Measurements from ENCODE around the gene SEMA6A. TPM values are rescaled to one million over a fixed set of nuclear protein-coding genes. Genes with fewer than 3 reads are reported as not detected.
A peak's percentile ranks its signal among the peaks of the same experiment; 100 is the strongest.

The SEMA6A gene, protein sequence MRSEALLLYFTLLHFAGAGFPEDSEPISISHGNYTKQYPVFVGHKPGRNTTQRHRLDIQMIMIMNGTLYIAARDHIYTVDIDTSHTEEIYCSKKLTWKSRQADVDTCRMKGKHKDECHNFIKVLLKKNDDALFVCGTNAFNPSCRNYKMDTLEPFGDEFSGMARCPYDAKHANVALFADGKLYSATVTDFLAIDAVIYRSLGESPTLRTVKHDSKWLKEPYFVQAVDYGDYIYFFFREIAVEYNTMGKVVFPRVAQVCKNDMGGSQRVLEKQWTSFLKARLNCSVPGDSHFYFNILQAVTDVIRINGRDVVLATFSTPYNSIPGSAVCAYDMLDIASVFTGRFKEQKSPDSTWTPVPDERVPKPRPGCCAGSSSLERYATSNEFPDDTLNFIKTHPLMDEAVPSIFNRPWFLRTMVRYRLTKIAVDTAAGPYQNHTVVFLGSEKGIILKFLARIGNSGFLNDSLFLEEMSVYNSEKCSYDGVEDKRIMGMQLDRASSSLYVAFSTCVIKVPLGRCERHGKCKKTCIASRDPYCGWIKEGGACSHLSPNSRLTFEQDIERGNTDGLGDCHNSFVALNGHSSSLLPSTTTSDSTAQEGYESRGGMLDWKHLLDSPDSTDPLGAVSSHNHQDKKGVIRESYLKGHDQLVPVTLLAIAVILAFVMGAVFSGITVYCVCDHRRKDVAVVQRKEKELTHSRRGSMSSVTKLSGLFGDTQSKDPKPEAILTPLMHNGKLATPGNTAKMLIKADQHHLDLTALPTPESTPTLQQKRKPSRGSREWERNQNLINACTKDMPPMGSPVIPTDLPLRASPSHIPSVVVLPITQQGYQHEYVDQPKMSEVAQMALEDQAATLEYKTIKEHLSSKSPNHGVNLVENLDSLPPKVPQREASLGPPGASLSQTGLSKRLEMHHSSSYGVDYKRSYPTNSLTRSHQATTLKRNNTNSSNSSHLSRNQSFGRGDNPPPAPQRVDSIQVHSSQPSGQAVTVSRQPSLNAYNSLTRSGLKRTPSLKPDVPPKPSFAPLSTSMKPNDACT
- 46.9 TPM for total RNA-seq

DNA sequence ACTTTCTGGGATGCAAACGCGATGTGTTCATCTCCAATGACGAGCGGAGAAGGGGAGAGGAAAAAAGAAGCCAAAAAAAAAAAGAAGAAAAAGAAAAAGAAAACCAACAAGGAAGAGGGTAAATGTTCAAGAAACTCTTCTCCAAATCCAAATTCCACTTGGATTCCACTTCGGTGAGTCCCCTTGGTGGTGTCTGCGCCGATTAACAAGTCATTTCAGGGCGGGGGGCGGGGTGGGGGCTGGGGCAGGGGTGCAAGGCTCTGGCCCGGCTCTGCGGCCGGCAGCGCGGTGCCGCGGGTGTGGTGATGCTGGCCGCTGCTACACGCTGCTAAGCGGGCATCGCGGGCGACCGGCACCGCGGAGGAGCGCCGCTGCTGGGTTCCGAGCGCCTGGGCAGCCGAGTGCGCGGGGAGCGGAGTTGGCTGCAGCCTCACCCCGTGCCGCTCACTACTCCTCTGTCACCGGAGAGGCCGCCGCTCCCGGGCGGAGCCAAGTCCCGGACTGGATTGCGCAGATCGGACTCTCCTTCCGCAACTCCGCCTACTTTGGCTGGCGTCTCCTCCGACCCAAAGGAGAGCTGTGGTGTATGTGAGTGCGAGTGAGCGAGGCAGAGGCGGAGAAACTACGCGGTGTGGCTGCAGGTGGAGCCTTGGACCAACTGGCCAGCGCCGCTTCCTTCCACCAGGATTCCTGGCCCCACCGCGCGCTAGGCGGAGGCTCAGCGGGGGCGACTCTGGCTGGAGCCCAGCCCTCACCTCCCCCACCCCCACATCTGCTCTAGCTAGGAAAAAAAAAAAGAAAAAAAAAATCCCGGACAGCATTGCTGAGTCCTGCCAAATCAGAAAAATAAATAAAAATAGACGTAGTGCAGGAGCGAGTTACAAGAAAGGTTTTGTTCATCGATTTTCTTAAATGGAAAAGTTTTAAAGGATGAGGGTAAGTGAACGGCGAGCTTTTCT is at the start of gene SEMA6A:
SEMA6A (minus strand) TSS at position 457 of the 959 bp plus-strand sequence. CDS start 69,879 bp downstream, outside the sequence.
- DNase-seq: peak; percentile 89

DNA sequence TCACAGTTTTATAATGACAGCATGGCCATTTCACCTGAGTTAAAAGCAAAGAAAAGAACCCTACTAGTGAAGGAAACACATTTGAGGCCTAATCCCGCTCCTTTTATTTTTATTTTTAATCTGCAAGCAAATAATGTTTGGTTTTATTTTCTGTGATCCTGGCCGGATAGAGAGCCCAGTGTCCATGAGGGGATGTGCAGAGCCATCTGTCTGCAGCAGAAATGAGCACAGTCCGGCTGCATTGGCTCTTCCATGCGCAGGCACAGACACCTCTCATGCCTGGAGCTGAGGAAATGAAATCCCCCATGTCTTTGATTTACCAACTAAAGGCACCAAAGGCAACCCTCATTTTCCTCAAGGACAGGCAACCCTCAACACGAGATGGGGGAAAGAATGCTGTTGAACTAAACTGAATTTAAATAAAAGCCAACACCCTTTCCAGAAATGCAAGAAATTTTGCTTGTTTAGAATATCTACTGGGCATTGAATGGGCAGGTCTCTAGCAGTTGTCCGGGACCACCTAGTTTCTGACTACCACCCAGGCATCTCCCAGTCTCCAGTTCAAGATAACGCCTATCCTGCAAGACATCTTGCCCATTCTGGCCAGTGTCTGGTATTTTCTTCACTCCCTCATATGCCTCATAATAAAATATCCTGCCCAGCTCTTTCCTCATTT is 47.9 kb upstream of the SEMA6A start:
- no peak for DNase-seq

DNA sequence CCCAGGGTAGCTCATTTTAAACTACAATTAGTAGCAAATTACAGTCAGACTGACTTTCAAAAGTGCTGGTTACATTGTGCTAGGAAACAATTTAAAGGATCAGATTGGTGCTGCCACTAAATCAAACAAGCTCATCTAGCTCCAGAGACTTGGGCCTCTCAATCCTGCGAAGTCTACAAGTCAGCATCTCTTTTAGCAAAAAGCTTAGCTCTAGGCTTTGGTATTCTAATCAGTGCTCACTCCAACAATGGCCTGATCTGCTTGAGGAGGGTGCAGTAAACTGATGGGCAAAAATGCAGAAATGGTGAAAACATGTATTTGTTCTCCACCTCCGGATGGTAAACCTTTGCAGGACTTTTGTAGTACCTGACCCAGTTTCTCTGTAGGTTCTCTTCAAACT is 47.0 kb upstream of the SEMA6A start:
- DNase-seq: no peak

DNA sequence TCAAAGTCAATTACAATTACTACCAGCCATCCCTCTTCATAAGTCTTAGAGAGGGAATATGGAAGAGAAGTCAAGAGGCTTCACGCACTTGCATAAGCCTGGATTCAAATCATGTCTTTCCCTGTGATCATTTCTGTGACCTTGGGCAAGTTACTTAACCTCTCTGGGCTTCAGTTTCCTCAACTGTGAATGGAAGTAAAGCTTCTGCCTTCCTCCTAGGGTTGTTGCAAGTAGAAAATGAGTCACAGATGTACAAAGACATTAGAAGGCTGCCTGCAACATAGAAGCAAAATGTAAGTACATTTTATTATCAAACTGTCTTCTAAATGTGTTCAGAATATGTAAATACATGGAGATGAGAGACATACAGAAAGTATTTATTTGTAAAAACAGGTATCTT is 42.3 kb upstream of the SEMA6A start:
- DNase-seq: no peak

DNA sequence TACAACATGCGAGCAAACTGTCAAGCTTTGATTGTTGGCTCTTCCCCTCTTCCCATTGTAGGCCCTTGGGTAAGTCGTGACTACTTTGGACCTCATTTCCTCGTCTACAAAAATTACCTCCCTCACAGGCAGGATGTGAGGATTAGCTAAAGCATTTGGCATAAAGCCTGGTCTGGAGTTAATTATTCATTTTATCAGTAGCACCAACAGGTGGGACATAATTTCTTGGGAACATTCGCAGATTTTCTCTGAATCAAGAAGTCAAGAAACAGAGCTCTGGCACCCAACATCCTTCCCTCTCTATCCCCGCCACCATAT is 39.9 kb upstream of the SEMA6A start:
- no peak for DNase-seq

DNA sequence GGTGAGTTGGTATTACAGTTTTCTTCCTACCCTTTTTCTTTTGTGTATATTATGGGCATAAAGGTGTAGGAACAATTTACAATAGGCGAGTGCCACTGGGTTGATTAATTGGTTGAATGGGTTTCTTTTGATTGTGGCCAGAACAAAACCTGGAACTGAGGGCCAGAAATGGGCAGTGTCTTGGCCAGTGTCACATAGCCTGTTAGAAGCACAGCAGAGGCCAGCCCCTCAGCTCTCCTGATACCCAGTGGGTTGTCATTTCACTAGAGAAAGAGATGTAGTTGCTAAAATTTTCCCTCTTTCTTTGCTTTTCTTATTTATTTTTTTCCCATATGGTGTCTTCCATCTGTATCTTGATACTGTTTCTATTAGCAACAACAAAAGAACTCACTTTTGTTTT is 38.8 kb upstream of the SEMA6A start:
- DNase-seq: no peak

DNA sequence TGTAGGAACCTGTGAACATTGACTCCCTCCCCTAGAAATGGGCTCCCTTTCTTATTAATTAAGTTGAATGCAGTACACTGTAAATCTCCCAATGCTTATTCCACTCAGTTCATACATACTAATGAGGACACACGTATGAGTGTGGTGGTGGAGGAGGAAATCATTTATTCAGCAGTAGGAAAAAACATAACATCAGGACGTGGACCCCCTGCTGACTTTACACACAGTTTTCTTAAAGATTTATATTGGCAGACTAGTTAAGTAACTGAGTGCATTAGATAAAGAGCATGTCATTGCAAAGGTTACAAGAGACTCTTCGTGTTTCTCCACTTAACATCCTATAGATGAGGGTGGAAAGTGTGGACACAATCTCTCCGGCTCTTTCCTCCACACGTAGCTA is 37.8 kb upstream of the SEMA6A start:
- no peak for DNase-seq

DNA sequence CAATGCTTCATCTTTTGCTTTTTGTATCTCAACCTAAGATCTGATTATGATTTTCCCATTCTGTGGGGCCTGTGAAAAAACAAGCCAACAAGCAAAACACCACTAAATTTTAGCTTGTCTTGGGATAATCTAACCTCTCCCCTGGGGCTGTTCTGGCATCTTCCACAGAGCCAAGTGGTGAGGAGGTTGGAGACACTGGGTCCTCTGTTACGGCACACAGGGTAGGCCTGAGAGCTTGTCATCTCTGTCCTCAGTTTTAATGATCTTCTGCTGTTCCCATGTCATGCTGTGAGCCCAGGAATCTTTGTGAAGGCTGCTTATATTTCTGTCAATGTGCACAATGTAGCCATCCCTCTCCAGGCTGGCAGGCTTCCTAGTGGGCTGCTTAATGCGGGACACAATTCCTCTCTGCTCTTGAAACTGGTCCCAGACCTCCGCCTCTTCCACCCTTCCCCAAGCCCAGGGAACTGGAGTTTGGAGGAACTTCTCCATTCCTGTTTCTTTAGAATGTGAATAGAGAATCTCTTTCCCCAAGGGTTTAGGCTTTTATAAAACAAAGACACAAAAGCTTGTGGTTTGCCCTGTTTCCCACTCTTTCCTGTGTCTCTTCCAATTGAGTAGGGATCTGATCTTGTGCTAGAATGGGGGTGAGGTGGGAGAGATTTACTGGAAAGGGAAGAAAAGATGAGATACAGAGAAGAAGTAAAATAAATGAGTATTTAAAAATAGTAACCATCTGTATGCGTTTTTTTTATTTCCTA is 30.9 kb upstream of the SEMA6A start:
- DNase-seq: peak; percentile 76

DNA sequence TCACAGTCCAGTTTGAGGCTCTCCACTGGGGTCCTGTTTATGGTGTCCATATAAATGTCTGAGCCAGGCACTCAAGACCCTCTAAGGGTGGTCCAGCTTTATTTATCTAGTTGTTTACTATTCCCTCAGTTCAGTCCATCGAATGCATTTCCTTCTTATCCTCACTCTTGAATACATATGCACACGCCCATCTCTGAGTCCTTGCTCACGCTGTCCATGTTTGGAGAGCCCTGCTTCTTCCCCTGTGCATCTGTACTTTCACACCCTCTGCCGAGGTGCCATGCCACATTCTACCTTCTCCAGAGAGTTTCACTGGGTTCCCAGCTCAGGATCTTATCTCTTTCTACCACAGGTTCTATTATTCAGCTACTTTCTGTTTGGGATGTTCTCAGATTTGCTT is 30.2 kb upstream of the SEMA6A start:
- no peak for DNase-seq

DNA sequence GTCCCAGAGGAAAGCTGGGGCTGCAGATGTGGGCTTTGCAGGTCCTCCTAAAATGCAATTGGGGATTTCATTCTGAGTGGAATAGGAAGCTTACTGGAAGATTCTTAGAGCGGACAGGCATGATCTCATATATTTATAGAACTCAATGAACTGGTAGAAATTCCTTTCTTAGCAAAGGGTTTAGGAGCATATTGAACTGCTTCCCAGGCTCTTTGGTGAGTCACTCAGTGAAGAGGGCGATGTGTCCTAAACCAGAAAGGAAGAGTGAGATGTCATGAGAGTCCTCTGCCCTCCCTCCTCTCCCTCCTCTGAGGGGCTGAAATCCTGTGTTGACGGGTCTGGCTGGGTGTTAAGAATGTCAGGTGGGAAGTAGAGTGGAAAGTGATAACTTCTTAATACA is 26.3 kb upstream of the SEMA6A start:
- no peak for DNase-seq

DNA sequence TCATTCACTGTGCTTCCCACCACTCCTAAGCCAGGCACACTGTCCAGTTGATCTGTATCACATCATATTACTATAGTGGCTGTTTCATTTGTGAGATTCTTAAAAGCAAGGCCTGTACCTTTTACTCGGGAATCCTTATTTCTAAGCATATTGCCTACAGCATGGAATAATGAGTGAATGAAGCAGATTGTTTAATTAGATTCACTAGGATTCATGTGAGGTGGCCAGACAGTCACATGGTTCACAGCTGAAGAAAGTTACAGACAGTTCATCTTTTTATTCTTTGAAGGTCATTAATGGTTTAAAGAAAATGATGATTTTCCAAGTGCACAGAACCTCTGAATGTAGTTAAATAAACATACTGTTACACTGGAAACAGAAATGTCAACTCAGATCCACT is 24.3 kb upstream of the SEMA6A start:
- no peak for DNase-seq

DNA sequence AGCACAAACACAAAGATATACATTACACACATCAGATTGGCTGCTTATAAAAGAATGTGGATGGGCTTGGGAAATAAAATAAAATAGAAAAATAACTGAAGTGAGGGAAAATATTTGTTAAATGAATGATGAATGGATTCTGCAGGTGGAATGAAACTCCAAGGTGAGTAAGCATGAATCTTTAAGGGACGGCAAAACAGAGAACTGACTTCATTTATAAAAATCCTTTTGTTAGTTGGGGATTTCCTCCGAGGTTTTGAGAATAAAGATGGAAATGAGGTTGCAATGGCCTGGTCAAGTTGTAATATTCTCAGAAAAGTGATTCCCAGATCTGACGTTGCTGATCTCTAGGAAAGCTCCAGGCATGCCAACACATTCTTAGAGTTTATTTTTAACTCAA is 20.9 kb upstream of the SEMA6A start:
- DNase-seq: no peak

DNA sequence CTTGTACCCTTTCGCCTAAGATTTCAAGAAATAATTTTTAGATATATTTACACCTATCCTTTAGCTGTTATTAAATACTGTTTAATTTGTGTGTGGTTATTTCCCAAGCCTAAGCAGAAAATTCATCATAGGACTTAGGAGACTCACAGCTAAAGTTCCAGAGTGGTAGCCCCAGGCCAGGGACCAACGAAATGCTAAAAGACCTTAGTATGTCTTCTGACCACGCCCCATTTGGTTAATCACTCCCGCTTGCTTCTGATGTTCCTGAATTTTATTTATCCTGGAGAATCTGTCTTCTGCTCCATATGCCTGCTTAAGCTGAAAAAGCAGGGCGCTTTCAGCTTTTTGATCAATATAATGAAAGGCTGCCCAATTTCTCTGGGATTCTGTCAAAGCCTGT is 18.7 kb upstream of the SEMA6A start:
- DNase-seq: no peak

DNA sequence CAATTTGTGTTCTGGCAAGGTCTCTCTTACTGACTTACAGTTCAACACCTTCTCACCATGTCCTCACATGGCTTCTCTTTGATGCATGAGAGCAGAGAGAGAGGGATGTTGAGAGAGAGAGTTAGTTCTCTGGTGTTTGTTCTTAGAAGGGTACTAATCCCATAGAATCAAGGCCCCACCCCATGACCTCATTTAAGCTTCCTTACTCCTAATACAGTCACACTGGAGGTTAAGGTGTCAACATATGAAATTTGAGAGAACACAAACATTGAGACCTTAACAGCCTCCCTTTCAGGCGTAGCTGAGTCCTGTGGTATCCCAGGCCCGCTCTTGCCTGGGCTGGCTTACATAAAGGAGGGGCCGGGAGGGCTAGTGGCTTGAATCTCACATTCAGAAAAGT is 10.6 kb upstream of the SEMA6A start:
- no peak for DNase-seq

DNA sequence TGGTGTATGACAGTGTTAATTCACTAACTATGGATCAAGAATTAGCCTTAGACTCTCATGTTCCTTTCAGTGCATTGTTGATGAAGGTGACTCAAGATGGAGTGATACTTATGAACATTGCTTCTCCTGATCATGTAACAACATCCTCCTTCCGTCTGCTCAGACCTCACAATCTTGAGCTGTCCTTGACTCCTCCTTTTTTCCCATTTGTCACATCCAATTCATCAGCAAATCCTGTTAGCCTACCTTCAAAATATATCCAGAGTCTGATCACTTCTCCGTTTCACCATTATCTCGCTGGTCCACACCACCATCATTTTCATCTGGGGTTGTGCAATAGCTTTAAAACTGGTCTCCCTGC is 9.2 kb upstream of the SEMA6A start:
- no peak for DNase-seq

DNA sequence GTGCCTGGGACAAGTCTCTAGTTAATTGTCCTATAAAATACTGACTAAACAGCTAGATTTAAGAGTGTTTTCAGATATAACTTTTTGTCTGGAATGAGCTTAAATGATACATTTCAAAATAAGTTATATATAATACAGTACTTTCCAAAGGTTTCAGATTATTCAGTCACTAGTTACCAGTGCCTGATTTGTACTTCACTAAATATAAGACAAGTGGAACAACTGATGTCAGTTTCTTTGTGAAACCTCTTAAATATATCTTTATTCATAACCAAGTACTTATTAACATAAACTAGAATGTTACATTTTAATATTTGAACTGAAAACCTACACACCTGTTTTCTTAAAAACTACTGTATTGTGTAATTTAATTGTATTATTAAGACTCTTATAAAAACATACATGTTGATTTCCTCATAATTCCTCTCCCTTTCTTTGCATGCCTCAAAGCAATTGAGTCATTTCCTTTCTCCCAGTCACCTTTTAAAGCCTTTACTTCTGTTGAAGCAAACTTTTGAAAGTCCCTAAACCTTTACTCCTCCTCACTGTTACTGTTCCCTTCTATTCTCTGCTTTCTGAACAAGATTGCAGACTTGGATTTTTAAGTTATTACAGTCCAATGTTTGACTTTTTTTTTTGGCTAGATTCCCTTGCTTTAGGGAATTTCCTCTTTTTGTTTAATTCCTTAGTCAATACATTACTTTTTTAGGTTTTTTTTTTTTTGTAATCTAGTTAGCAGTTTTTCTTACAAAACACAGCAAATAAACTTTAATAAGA is 8.7 kb upstream of the SEMA6A start:
- DNase-seq: peak; percentile 6

DNA sequence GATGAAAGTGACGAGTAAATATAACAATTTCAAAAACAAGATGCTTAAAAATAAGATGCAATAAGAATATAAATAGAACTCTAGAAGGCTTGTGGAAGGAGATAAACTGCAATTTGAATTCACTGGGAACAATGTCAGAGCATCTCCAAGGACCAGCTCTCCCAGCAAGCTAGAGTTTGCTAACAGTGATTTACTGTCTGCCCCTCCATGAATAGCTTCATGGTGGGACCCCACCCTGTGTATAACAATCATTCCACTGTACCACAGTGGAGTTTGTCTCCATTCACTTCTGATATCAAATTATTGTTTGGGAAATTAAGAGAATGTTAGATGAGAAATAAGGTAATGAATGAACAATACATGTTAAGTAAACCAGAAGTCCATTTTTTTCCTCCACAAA is 7.3 kb upstream of the SEMA6A start:
- DNase-seq: no peak

DNA sequence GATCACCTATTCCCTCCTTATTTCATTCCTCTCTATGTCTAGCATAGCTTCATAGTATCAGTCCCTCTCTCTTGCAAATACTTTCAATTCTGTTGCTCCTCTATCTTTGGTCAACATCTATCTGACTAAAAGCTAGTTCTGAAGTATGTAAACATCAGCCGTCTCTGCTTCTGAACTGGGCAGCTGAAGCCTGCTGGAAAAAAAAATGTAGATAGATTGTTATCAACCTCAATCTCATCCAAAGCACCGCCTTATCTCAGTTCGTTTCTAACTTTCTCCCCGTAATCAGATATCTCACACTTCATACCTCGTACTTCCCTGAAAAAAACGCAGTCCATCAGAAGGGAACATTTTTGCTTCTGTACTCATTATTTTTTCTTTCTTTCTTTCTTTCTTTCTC is 4.5 kb upstream of the SEMA6A start:
- no peak for DNase-seq

DNA sequence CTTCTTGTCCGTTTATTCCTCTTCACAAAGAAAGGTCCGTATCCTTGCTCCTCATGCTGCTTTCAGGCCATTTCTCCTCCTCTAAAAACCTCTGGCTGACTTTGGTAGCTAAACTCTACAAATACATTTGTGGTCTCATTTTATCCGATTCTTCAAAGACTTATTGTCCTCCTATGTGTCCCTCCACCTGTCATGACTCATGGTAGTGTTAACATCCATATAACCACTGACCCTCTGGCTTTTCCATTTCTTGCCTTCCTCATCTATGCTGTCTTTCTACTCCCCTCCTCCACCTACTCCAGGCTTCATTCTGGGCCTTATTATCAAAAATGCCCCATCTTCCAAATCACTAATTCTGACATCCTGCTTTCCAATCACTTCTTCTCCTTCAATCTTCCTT is 4.1 kb upstream of the SEMA6A start:
- DNase-seq: no peak
